Bronchial epithelial cell (primary cell): ENCODE measurements around the gene CNPY1. TPM values are rescaled to one million over a fixed set of nuclear protein-coding genes. Genes with fewer than 3 reads are reported as not detected.

ENCODE experiments used
- DNase-seq: peaks from one replicate; pipeline ENCODE4 v3.0.0-alpha.2; 2010; ENCODE audit warnings: low read depth
- FAIRE-seq: peaks from 2 replicates; lab custom pipeline; 2011; peaks lifted over from hg19 to GRCh38; lab: Jason Lieb, UNC
- H3K27me3 ChIP-seq: 2 replicates; pipeline ENCODE4 v1.5.1; 2011; ENCODE audit warnings: low read length; ENCODE audit not compliant: control insufficient read depth, insufficient read depth
- H3K36me3 ChIP-seq: 2 replicates; pipeline ENCODE4 v1.5.1; 2011; ENCODE audit warnings: low read length; ENCODE audit not compliant: control insufficient read depth, insufficient read depth
- H3K4me3 ChIP-seq: 2 replicates; pipeline ENCODE4 v1.5.1; 2011; ENCODE audit warnings: mild to moderate bottlenecking, low read depth, low read length, control low read depth
- CTCF ChIP-seq: IDR thresholded peaks from 2 replicates; pipeline ENCODE4 v1.5.1; 2011; ENCODE audit warnings: mild to moderate bottlenecking, moderate library complexity, low read length, control low read depth, inconsistent platforms; ENCODE audit not compliant: insufficient read depth, severe bottlenecking
- total RNA-seq: library from RNA; depleted of rRNA; stranded (reverse); fragments of >200 nt; gene quantifications from 2 replicates; pipeline ENCODE4 v1.2.1, GENCODE V29; 2014

Gene CNPY1
- total RNA-seq, 1 donor from 2014 or later = not detected

GRCh38 chr7:155477476-155477875 lies 68.9 kb downstream of the CNPY1 start:
- DNase-seq (no peak), FAIRE-seq (no peak)
- Histone ChIP-seq H3K27me3 (peaks cover 2% of the 10 kb centered on the region), H3K4me3 (no peak overlapping the region), H3K36me3 (no peaks in the 10 kb centered on the region)
- no peak for TF ChIP-seq CTCF

GRCh38 chr7:155471718-155472117 lies 74.6 kb downstream of the CNPY1 start:
- DNase-seq (no peak), FAIRE-seq (no peak)
- Histone ChIP-seq H3K27me3 (peaks cover 49% of the 10 kb centered on the region), H3K36me3 (no peaks in the 10 kb centered on the region), H3K4me3 (no peak overlapping the region)
- TF ChIP-seq CTCF = no peak

- DNase-seq = no peak
- H3K4me3 ChIP-seq = no peak overlapping the region
- FAIRE-seq = no peak
- TF ChIP-seq CTCF = no peak
- peaks cover 56% of the 10 kb centered on the region for H3K27me3 ChIP-seq
- H3K36me3 ChIP-seq = no peaks in the 10 kb centered on the region
These were observed 75.4 kb downstream of the CNPY1 start for GRCh38 chr7:155470686-155471638.

GRCh38 chr7:155470186-155470487 lies 76.2 kb downstream of the CNPY1 start:
- peaks cover 64% of the 10 kb centered on the region for H3K27me3 ChIP-seq
- H3K4me3 ChIP-seq = no peak overlapping the region
- FAIRE-seq = no peak
- no peaks in the 10 kb centered on the region for H3K36me3 ChIP-seq
- TF ChIP-seq CTCF = no peak
- DNase-seq = no peak

GRCh38 chr7:155469311-155470185 lies 76.8 kb downstream of the CNPY1 start:
- H3K4me3 ChIP-seq = no peak overlapping the region
- FAIRE-seq (no peak), DNase-seq (no peak)
- no peak for TF ChIP-seq CTCF
- H3K36me3 ChIP-seq = no peaks in the 10 kb centered on the region
- H3K27me3 ChIP-seq = peaks cover 68% of the 10 kb centered on the region
